Measurements from ENCODE around the gene NHP2.

NHP2 gene

DNA sequence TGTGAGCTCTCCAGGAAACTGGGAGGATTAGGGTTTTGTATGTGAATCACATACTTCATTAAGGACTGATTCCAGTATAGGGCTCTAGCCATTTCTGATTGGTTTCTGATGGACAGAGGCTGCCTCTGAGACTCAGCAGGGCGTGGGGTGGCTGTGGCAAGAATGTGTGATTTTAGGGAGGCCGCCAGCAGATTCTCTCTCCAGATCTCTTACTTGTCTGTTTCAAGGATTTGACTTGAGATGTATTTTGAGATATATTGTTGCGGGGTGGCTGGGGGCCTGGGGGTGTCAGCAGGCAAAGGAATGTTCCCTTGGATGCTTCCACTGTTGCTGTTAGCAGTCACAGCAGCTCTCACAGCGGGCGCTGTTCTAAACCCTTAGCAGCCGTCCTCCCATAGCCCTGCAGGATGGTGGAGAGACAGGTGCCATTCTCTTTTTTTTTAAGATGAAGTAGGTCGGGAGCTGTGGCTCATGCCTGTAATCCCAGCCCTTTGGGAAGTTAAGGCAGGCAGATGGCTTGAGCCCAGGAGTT, 42.7 kb upstream of the NHP2 start:
- TF ChIP-seq, protein P1, sequence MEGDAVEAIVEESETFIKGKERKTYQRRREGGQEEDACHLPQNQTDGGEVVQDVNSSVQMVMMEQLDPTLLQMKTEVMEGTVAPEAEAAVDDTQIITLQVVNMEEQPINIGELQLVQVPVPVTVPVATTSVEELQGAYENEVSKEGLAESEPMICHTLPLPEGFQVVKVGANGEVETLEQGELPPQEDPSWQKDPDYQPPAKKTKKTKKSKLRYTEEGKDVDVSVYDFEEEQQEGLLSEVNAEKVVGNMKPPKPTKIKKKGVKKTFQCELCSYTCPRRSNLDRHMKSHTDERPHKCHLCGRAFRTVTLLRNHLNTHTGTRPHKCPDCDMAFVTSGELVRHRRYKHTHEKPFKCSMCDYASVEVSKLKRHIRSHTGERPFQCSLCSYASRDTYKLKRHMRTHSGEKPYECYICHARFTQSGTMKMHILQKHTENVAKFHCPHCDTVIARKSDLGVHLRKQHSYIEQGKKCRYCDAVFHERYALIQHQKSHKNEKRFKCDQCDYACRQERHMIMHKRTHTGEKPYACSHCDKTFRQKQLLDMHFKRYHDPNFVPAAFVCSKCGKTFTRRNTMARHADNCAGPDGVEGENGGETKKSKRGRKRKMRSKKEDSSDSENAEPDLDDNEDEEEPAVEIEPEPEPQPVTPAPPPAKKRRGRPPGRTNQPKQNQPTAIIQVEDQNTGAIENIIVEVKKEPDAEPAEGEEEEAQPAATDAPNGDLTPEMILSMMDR (IDR thresholded peaks at IDR 0.05), result no peak

DNA sequence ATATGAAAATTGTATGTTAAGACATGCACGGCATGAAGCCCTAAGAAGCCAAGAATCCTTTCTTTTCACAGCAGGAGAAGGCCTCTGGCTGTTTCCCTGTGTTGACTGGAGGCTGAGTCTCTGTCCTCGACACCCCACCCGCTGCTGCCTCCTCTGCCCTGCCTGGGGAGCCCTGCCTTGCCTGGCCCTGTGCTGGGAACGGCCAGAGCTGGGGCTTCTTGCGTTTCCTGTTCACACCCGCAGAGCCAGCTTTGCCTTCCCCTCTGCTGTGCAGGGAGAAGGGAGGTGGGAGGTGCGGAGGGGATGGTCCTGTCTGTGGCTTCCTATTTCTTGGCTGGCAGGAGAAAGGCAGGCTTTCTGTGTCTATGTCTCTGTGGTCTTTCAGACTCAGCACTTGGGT, 40.3 kb upstream of the NHP2 start:
- TF ChIP-seq, protein P1 (IDR thresholded peaks at IDR 0.05), result no peak

DNA sequence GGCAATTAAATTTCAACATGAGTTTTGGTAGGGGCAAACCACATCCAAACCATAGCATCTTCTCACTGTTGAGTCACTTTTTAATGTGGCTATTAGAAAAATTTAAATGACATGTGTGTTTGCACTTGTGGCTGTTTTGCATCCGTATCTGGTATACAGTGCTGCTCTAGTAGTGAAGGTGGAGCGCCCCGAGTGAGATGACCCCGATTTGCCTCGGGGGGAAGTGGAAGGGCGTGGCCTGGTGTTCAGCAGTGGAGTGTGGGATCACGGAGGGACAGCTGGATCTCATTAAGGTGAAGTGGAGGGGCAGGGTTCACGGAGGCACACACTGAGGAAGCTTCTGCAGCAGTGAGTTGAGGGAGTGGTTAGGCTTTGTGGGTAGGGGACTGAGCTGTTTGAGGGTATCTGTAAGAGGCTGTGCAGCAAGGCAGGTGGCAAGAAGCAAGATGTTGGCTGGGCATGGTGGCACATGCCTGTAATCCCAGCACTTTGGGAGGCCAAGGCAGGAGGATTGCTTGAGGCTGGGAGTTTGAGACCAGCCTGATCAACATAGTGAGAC, 39.6 kb upstream of the NHP2 start:
- TF ChIP-seq, protein P1 (IDR thresholded peaks at IDR 0.05), result no peak

DNA sequence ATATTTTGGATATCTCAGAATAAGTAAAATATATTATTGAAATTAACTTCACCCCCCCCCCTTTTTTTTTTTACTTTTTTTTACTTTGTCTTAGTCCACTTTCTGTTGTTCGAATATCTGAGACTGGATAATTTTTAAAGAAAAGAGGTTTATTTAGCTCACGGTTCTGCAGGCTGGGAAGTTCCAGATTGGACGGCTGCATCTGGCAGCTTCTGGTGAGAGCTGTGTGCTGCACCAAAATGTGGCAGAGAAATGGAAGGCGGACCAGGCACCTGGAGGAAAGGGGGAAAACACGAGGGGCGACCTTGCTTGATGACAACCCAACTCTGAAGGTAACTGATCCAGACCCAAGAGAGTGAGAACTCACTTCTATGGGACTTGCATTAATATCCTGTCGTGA, 39.1 kb upstream of the NHP2 start:
- TF ChIP-seq, protein P1 (IDR thresholded peaks at IDR 0.05), result no peak

DNA sequence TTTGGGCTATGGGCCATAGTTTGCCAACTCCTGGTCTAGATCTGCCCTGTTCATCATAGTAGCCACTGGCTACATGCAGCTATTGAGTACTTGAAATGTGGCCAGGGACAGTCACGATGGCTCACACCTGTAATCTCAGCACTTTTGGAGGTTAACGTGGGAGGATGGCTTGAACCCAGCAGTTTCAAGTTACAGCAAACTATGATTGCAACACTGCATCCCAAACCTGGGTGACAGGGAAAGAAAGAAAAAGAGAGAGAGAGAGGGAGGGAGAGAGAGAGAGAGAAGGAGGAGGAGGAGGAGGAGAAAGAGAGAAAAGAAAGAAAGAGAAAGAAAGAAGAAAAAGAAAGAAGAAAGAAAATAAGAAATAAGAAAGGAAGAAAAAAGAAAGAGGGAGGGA, 38.6 kb upstream of the NHP2 start:
- TF ChIP-seq, protein P1 (IDR thresholded peaks at IDR 0.05), result no peak

DNA sequence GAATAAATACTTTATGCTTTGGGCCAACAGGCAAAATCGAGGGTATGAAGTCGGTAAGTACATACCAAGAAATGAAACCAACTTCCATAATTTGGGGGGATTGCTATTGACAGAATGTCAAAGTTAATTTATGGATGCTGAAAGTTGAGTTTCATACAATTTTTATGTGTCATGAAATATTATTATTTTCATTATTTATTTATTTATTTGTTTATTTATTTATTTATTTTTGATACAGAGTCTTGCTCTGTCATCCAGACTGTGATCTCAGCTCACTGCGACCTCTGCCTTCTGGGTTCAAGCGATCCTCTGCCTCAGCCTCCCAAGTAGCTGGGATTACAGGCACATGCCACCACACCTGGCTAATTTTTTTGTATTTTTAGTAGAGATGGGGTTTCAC, 38.0 kb upstream of the NHP2 start:
- TF ChIP-seq, protein P1 (IDR thresholded peaks at IDR 0.05), result no peak

DNA sequence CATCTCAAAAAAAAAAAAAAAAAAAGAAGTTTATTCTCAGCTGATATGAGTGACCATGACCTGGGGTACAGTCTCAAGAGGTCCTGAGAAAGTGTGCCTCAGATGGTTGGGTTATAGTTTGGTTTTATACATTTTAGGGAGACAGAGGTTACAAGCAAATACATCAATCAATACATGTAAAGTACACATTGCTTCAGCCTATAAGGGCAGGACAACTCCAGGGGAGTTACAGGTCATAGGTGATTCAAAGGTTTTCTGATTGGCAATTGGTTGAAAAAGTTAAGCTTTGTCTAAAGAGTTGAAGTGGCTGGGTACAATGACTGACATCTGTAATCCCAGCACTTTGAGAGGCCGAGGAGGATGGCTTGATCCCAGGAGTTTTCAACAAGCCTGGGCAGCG, 35.7 kb upstream of the NHP2 start:
- TF ChIP-seq, protein P1 (IDR thresholded peaks at IDR 0.05), result no peak

DNA sequence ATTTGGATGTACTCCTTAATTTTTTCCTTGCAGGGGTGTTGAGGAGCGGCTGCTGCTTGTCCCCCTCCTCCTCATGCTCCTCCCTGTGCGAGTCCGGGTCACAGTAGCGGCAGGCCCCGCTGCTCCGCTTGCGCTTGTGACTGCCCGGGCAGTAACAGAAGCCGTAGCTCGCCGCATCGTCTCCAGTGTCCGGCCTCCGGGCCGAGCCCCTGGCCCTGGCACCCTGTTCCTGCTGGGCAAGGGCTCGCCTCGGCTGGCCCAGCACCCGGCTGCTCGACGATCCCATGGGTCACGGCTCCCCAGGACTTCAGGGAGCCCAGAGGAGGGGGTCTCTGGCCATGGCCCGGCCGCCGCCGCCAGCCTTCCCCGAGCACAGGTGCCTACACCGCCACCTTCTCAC, 33.3 kb upstream of the NHP2 start, which contains the start of gene GMCL2:
GMCL2 (minus strand) TSS at position 358 of the 400 bp plus-strand sequence; CDS start at position 286, 72 bp downstream.
- TF ChIP-seq, protein P1 (IDR thresholded peaks at IDR 0.05), result no peak
